Stimulated activated CD8-positive, alpha-beta memory T cell treated with anti-CD3 and anti-CD28 coated beads, Interleukin-12 subunit alpha, Interleukin-12 subunit beta, amount 100 ng/mL, for 24 hours (primary cell): Measurements from ENCODE around the gene SPRYD3.
A peak's percentile ranks its signal among the peaks of the same experiment; 100 is the strongest.
"Not testable (repeated sequence)": the region's sequence is repeated elsewhere in the genome, so short reads cannot be mapped to it uniquely, and the experiment has no call there.

Source experiments
- DNase-seq: peaks from one replicate; pipeline ENCODE4 v3.0.0-alpha.2; 2020; ENCODE audit errors: extremely low read depth

Gene SPRYD3

GRCh38 chr12:53101931-53102781 lies 23.0 kb upstream of the SPRYD3 start:
- DNase-seq: no peak

- DNase-seq: no peak
Observed at GRCh38 chr12:53101266-53101665, 22.1 kb upstream of the SPRYD3 start.

GRCh38 chr12:53100466-53101151 lies 21.4 kb upstream of the SPRYD3 start:
- no peak for DNase-seq

DNA sequence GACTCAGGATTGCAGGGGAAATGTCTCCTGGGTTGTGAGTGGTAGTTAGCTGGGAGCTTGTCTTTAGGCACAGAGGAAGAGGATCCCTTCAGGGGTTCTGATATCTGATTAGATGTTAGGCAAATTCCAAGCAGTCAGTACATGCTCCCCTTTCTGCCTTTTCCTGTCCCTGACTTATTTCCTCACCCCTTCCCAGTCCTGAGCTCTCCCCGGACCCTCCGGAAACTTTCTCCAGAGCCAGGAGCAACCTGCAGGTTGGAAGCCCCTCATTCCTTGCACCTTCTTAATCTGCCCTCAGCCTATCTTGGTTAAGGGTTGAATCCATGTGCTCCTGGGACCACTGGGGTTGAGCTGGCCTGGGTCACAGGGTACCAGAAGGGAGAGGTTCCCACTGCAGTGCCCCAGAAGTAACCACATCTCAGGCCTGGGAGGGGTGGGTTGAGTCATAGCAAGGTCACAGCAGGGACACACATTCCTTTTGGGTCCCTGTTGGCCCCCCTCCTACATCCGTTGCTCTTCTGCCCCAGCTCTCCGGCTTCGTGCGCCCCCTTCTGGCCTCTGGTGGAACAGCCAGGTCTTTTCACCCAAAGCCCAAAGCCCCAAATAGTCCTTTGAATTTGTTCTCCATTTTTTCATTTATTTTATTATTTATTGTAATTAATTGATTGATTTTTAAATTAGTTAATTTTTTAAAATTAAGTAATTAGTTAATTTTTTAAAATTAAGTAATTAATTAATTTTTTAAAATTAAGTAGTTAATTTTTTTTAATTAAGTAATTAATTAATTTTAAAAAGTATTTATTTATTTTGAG lies 20.1 kb upstream of the SPRYD3 start:
- peak; percentile 76 for DNase-seq

GRCh38 chr12:53098354-53098981 lies 19.3 kb upstream of the SPRYD3 start:
- DNase-seq: no peak

- no peak for DNase-seq
Observed at GRCh38 chr12:53097564-53098353, 18.6 kb upstream of the SPRYD3 start, which contains the start of gene IGFBP6. TSS of gene IGFBP6 (plus strand) at chr12:53097667. CDS start at chr12:53097718, 51 bp downstream.

DNA sequence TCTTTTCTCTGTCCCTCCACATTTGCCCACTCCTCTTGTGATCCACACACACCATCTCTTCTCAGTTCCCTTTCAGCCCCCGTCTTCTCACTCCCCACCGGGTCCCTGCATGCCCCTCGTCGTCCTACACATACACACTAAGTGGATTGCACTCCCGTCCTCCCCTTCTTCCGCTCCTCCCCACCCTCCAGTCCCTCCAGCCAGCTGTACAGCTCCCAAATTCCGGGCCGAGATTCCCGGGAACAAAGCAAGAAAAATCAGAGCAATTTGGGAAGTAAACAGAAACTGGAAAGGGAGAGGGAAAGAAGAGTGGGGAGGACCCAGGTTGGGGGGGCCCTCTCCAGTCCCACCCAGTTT lies 18.0 kb upstream of the SPRYD3 start:
- DNase-seq: no peak

DNA sequence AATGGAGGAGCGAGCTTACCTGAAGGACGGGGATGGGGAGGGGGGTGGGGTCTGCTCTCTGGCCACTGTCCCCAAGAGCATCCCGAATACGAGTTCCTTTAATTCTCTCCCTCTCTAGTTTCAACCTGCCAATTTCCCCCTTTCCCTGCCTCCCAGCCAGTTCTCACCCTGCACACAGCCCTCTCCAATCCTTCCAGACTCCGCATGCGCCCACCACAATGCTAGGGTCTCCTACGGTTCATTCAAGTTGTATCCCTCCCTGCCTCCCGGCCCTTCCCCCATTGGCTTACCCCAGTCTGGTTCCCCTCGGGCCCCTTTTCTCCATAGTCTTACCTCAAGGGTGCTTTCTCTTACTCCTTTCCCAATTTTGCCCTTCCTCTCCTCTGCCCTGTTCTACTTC lies 17.6 kb upstream of the SPRYD3 start:
- DNase-seq: no peak

DNA sequence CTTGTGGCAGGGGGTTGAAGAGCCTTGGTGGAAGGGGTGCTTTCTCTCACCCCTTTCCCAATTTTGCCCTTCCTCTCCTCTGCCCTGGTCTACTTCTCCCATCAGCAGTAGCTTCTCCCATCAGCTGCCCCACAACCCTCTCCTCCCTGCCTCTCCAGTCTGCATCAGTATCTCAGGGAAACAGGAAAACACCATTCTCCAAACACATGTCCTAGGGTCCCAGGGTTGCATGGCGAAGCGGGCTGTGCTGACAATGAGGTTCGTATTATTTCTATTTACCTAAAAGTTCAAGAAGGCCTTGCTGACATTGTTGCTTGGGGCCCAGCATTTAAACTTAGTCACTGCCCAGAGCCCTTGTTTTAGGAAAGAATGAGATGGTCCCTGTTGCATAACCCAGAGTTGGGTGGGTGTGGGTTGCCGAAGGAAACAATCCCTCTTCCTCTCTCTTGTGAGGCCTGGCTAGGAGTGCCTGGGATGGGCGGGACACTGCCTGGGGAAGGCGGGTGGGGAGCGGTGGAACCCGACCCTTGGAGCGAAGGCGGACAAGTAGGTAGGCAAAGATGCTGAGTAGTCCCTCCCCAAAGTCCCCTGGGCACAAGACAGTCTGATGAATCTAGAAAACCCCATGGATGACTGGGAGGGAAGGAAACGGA lies 17.0 kb upstream of the SPRYD3 start:
- DNase-seq: no peak

GRCh38 chr12:53095596-53095895 lies 16.4 kb upstream of the SPRYD3 start:
- DNase-seq: not testable (repeated sequence)

- not testable (repeated sequence) for DNase-seq
Observed at GRCh38 chr12:53094796-53095595, 15.8 kb upstream of the SPRYD3 start.

- DNase-seq: no peak
Observed at GRCh38 chr12:53094394-53094787, 15.2 kb upstream of the SPRYD3 start.

GRCh38 chr12:53093777-53094393 lies 14.7 kb upstream of the SPRYD3 start:
- DNase-seq: no peak

- DNase-seq: no peak
Observed at GRCh38 chr12:53091756-53092155, 12.6 kb upstream of the SPRYD3 start.

- DNase-seq: no peak
Observed at GRCh38 chr12:53090554-53090953, 11.4 kb upstream of the SPRYD3 start.

DNA sequence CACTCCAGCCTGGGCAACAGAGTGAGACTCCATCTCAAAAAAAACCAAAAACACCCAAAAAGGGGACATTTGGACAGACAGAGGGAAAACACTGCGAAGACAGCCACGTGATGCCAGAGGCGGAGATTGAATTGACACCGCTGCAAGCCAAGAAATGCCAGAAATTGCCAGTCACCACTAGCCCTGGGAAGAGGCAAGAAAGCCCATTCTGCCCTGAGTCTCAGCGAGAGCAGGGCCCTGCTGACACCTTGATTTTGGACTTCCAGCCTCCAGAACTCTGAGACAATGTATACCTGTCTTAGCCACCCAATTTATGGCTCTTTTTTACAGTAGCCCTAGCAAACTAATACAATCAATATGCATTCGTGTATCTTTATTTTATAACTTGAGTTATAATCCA lies 10.9 kb upstream of the SPRYD3 start:
- DNase-seq: no peak

DNA sequence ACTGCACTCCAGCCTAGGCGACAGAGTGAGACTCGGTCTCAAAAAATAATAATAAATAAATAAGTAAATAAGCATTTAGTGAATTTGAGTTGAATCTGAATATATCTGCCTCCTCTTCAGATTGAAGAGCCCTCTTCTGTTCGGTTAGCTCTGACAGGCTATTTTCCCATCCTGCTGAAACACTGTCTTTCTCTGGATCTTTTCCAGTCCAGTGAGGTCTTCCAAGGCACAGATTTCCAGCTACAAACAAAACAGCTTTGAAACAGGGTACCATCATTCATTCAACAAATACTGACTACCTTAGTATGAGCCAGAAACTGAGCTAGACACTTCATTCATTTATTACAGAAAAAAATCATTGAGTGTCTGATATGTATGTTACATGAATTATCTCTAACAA lies 7.2 kb upstream of the SPRYD3 start:
- no peak for DNase-seq

DNA sequence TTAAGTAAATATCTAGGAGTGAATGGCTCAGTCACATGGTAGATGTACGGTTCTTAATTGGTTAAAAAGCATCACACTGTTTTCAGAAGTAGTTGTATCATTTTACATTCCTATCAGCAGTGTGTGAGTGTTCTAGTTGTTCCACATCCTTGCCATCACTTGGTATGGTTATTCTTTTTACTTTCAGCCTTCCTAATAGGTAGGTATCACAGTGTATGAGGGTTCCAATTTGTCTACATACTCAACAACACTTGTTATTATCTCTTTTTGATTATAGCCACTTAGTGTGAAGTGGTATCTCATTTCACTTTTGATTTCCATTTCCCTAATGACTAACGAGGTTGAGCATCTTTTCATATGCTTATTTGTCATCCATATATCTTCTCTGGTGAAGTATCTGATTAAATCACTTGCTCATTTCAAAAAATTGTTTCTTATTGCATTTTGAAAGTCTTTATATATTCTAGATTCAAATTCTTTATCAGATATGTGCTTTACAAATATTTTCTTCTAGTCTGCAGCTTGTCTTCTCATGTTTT lies 3.5 kb upstream of the SPRYD3 start:
- no peak for DNase-seq
